Aorta (tissue), 5 donors: Measurements from ENCODE around the gene HHEX. TPM values are rescaled to one million over a fixed set of nuclear protein-coding genes. Genes with fewer than 3 reads are reported as not detected.

Experiments
- ATAC-seq: fragments of 200-7000 bp; cut with Tn5 transposase; one replicate; pipeline ENCODE4 v1.9.1; 2022; ENCODE audit warnings: moderate library complexity; ENCODE audit not compliant: low FRiP score
- DNase-seq, 2 donors: peaks; one replicate each; pipeline ENCODE4 v3.0.0-alpha.2; 2020
- H3K27ac ChIP-seq, 2 donors: one replicate each; pipeline ENCODE4 v1.5.1; 2013; ENCODE audit warnings: low read length in 2 of 2, mild to moderate bottlenecking in 2 of 2, moderate library complexity in 2 of 2, control low read depth in 1 of 2, inconsistent platforms in 1 of 2, low read depth in 1 of 2
- H3K27me3 ChIP-seq, 2 donors: one replicate each; pipeline ENCODE4 v1.6.1; 2013; ENCODE audit warnings: control low read depth in 1 of 2, low read length in 1 of 2, mild to moderate bottlenecking in 1 of 2, moderate library complexity in 1 of 2; ENCODE audit not compliant: insufficient read depth in 2 of 2, control insufficient read depth in 1 of 2
- H3K36me3 ChIP-seq, 2 donors: one replicate each; pipeline ENCODE4 v1.6.1; 2013; ENCODE audit warnings: control low read depth in 1 of 2, low read length in 1 of 2, mild to moderate bottlenecking in 1 of 2; ENCODE audit not compliant: insufficient read depth in 2 of 2, control insufficient read depth in 1 of 2
- H3K4me1 ChIP-seq, 2 donors: one replicate each; pipeline ENCODE4 v1.6.1; 2013; ENCODE audit warnings: low read length in 2 of 2, control low read depth in 1 of 2, mild to moderate bottlenecking in 1 of 2, moderate library complexity in 1 of 2; ENCODE audit not compliant: insufficient read depth in 2 of 2, control insufficient read depth in 1 of 2
- H3K4me3 ChIP-seq, 2 donors: one replicate each; pipeline ENCODE4 v1.5.1; 2013; ENCODE audit warnings: low read length in 2 of 2, control low read depth in 1 of 2, mild to moderate bottlenecking in 1 of 2
- H3K9me3 ChIP-seq: one replicate; pipeline ENCODE4 v1.6.1; 2013; ENCODE audit warnings: mild to moderate bottlenecking, low read length; ENCODE audit not compliant: control insufficient read depth
- WGBS, 2 donors: extraction: QIAGEN DNeasy Blood & Tissue Kit; methylation state at CpG; one replicate each; pipeline ENCODE4 v1.1.7; 2013; 5-methylcytosine and 5-hydroxymethylcytosine counted together
- intact Hi-C, 2 donors: fragments of 100-400 bp; cut with DNase I; formaldehyde crosslinking; loops; one replicate each; pipeline versions ENCODE4 v1.14.2 to v1.15.0; 2022
- polyA plus RNA-seq, 2 donors: library from polyadenylated mRNA; stranded (reverse); fragments of 200-250 nt; gene quantifications; one replicate each; pipeline ENCODE4 v1.2.3, GENCODE V29; 2013
- total RNA-seq, 2 donors: library from RNA; stranded (reverse); fragmentation: NEBNext Ultra II Directional; extraction: Animal tissue kit (Norgen Biotek cat#: 25700); gene quantifications; one replicate each; pipeline ENCODE4 v1.2.1, GENCODE V29; 2021
- donor health status: healthy with polysubstance abuse.
- donor health status: Bipolar disorder and iron deficiency.
- donor health status: DM: no; HTN: no; CAD: no.
- donor health status: DM: no; HTN: no; CAD: no.
- donor health status: DM: yes; HTN: yes; CAD: no.

The HHEX gene
- total and polyA plus RNA-seq, 4 donors = 4.5 to 22.7 (median 8.9) TPM

- Histone ChIP-seq H3K36me3 (peaks cover 0 to 1% of the 10 kb centered on the region in 2 donors), H3K4me3 (no peak overlapping the region), H3K27ac (no peak overlapping the region), H3K27me3 (no peaks in the 10 kb centered on the region), H3K9me3 (peaks cover 2% of the 10 kb centered on the region), H3K4me1 (no peaks in the 10 kb centered on the region)
- intact Hi-C loops = no loop called here
- DNase-seq (no peak), ATAC-seq (no peak)
Observed at GRCh38 chr10:92664322-92664721, 25.4 kb upstream of the HHEX start.

DNA sequence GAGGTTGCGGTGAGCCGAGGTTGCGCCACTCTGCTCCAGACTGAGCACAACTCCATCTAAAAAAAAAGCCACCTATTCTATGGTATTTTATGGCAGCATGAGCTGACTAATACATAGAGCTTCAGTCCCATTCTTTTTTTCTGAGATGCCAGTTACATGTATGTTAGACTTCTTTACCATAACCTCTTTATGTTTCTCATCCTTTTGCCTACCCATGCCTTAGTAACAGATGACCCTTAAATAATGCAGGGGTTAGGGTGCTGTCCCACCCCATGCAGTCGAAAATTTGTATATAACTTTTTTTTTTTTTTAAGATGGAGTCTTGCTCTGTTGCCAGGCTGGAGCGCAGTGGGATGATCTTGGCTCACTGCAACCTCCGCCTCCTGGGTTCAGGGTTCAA is 22.7 kb upstream of the HHEX start:
- Histone ChIP-seq H3K4me3 (no peak overlapping the region), H3K9me3 (peaks cover 2% of the 10 kb centered on the region)
- WGBS, 2 donors = 94 to 97% methylated on average over 6 of the region's 6 CpGs

GRCh38 chr10:92677708-92678107 is 12.0 kb upstream of the HHEX start:
- DNase-seq (no peak), ATAC-seq (no peak)
- H3K9me3 ChIP-seq = no peaks in the 10 kb centered on the region
- no peaks in the 10 kb centered on the region for H3K36me3 ChIP-seq
- intact Hi-C loops = no loop called here
- no peaks in the 10 kb centered on the region for H3K4me1 ChIP-seq
- H3K27me3 ChIP-seq = no peaks in the 10 kb centered on the region
- H3K27ac ChIP-seq = no peak overlapping the region
- no peak overlapping the region for H3K4me3 ChIP-seq

More for the DNA sequence above, 22.7 kb upstream of the HHEX start:
- Histone ChIP-seq H3K27me3 (no peaks in the 10 kb centered on the region), H3K4me1 (no peaks in the 10 kb centered on the region), H3K27ac (no peak overlapping the region), H3K36me3 (peaks cover 0 to 1% of the 10 kb centered on the region in 2 donors)
- DNase-seq (no peak), ATAC-seq (no peak)
- intact Hi-C loops = no loop called here

DNA sequence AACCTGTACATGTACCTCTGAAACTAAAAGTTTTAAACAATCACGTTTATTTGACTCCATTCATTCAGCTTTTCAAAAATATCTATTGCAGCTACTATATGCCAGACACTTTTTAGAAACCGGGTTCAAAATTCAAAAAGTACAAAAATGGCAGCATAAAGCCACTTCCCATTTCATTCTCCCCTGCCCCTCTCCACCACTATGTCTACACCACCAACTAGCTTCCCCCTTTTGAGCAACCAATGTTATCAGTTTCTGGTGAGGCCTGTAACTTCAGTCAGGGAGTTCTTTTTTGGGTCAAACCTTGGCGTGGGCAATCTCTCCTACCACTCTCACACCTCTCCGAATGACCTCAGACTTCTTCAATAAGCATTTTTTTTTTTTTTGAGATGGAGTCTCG is 11.5 kb upstream of the HHEX start:
- Histone ChIP-seq H3K4me3 (no peak overlapping the region), H3K27me3 (no peaks in the 10 kb centered on the region), H3K9me3 (no peaks in the 10 kb centered on the region), H3K27ac (no peak overlapping the region), H3K36me3 (no peaks in the 10 kb centered on the region), H3K4me1 (no peaks in the 10 kb centered on the region)
- 89 to 90% methylated on average over 5 of the region's 5 CpGs for WGBS, 2 donors
- ATAC-seq = no peak
- DNase-seq = no peak
- intact Hi-C loops = no loop called here

DNA sequence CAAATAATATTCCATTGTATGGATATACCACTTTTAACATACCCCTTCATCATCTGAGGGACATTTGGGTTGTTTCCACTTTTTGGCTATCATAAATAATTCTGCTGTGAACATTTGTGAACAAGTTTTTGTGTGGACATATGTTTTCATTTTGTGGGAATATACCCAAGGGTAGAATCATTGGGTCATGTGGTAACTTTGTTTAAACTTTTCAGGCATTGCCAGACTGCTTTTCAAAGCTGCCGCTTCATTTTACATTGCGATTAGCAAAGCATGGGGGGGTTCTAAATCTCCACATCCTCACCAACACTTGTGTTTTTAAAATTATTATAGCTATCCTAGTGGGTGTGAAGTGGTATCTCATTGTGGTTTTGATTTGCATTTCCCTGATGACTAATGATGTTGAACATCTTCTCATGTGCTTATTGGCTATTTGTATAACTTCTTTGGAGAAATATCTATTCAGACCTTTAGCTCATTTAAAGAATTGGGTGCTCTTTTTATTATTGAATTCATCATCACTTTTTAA is 8.4 kb upstream of the HHEX start:
- 74 to 85% methylated on average over 2 of the region's 2 CpGs for WGBS, 2 donors
- no peak overlapping the region for H3K27ac ChIP-seq

DNA sequence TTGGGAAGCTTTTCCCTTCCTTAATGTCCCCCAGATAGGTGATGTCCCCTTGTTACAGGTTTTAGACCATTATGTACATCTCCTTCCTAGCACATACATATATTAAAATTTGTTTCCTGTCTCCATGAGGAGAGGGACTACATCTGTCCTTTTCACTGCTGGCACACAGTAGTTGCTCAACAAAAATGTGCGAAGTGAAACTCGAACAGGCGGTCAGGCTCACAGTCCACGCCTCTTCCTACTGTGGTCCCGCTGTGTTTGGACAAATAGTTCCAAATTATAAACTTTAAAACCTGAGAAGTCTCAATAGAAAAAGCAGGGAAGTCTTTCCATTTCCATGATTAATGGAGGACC is 1.2 kb upstream of the HHEX start:
- ATAC-seq (no peak), DNase-seq (no peak)
- Histone ChIP-seq H3K4me1 (no peaks in the 10 kb centered on the region), H3K4me3 (no peak overlapping the region), H3K9me3 (no peaks in the 10 kb centered on the region), H3K36me3 (no peaks in the 10 kb centered on the region), H3K27me3 (no peaks in the 10 kb centered on the region), H3K27ac (no peak overlapping the region)
- 57 to 68% methylated on average over 5 of the region's 5 CpGs for WGBS, 2 donors
- intact Hi-C loops = no loop called here

More for the DNA sequence above, 8.4 kb upstream of the HHEX start:
- no peaks in the 10 kb centered on the region for H3K36me3 ChIP-seq
- H3K9me3 ChIP-seq = no peaks in the 10 kb centered on the region
- intact Hi-C loops = no loop called here
- ATAC-seq = no peak
- no peaks in the 10 kb centered on the region for H3K4me1 ChIP-seq
- no peaks in the 10 kb centered on the region for H3K27me3 ChIP-seq
- DNase-seq = no peak
- no peak overlapping the region for H3K4me3 ChIP-seq

DNA sequence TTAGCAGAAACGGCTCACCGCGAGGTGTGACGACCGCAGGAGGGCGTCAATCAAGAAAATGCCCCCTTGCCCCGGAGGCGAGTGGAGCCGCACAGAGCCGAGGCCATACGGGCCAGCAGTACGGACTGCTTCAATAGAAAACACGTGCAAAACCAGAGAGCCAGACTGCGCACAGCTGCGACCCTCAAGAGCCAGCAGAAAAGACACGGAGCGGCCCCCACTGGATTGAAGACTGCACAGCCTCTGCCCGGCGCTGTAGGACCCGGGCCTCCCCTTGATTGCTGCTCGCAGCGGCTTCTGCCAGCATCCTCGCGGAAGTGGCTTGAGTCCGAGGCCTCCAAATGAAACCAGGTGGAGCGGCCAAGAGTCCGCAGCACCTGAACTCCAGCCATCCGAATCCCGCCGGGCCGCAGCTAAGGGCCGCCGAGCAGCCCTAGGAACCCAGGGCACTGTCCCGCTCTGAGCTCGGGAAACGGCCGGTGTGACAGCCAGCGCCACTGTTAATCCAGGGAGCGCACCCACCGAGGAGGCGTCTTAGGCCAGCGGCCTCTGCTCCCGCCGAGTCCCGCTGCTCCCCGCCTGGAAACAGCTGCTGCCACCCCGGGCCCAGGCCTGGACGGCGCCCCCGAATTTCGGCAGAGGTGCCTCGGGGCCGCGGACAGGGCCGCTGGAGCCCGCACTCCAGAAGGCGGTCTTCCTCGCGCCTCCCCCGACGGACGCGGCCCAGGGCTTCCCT is 660 bp upstream of the HHEX start:
- intact Hi-C loops = no loop called here
- DNase-seq = peak; percentile 63 to 82
- WGBS, 2 donors = 3% methylated on average over 61 to 63 of the region's 63 CpGs
- H3K27ac ChIP-seq = peak overlapping the region in 1 of 2 donors; percentile 11
- peak; percentile 55 for ATAC-seq
- H3K4me1 ChIP-seq = no peaks in the 10 kb centered on the region
- H3K4me3 ChIP-seq = peak overlapping the region; percentile 50 to 74
- no peaks in the 10 kb centered on the region for H3K9me3 ChIP-seq
- H3K36me3 ChIP-seq = no peaks in the 10 kb centered on the region
- H3K27me3 ChIP-seq = no peaks in the 10 kb centered on the region

GRCh38 chr10:92690211-92690914 is 608 bp downstream of the HHEX start:
- no peaks in the 10 kb centered on the region for H3K27me3 ChIP-seq
- no peaks in the 10 kb centered on the region for H3K4me1 ChIP-seq
- WGBS, 2 donors = 4 to 5% methylated on average over 59 to 73 of the region's 73 CpGs
- intact Hi-C loops = loop anchor here in 1 of 2 donors (5.0 to 10.0 kb wide), 2 partner anchors 67 to 154 kb away; partner anchors contain the start of gene EXOC6
- ATAC-seq = peak; percentile 74
- no peak overlapping the region for H3K27ac ChIP-seq
- H3K36me3 ChIP-seq = no peaks in the 10 kb centered on the region
- DNase-seq = peak; percentile 82 to 91
- H3K4me3 ChIP-seq = peak overlapping the region; percentile 50 to 74
- H3K9me3 ChIP-seq = no peaks in the 10 kb centered on the region
